Mesodermal cell (in vitro differentiated cells): ENCODE results near the gene OR1D5.

Experiments
- H3K27ac ChIP-seq: 2 replicates; pipeline ENCODE4 v1.7.0; 2013; ENCODE audit warnings: mild to moderate bottlenecking, low read depth, low read length, moderate library complexity; ENCODE audit not compliant: severe bottlenecking
- H3K36me3 ChIP-seq: 2 replicates; pipeline ENCODE4 v1.7.1; 2013; ENCODE audit warnings: mild to moderate bottlenecking, low read length, moderate library complexity; ENCODE audit not compliant: control insufficient read depth, insufficient read depth
- H3K4me1 ChIP-seq: one replicate; pipeline ENCODE4 v1.7.1; 2013; ENCODE audit warnings: mild to moderate bottlenecking, low read length; ENCODE audit not compliant: insufficient read depth, control insufficient read depth, poor library complexity, severe bottlenecking
- H3K4me3 ChIP-seq: 2 replicates; pipeline ENCODE4 v1.7.0; 2013; ENCODE audit warnings: low read length, control low read depth, mild to moderate bottlenecking; ENCODE audit not compliant: insufficient read depth, poor library complexity, severe bottlenecking; ENCODE audit errors: extremely low read depth
- H3K9me3 ChIP-seq: 2 replicates; pipeline ENCODE4 v1.7.1; 2013; ENCODE audit warnings: mild to moderate bottlenecking, low read length, moderate library complexity; ENCODE audit not compliant: control insufficient read depth
- WGBS, 2 experiments: methylation state at CpG; one replicate each; pipeline ENCODE4 v1.1.5; 2013; ENCODE audit warnings: missing lambda C conversion rate in 2 of 2; ENCODE audit not compliant: insufficient coverage in 2 of 2; 5-methylcytosine and 5-hydroxymethylcytosine counted together

Gene OR1D5

DNA sequence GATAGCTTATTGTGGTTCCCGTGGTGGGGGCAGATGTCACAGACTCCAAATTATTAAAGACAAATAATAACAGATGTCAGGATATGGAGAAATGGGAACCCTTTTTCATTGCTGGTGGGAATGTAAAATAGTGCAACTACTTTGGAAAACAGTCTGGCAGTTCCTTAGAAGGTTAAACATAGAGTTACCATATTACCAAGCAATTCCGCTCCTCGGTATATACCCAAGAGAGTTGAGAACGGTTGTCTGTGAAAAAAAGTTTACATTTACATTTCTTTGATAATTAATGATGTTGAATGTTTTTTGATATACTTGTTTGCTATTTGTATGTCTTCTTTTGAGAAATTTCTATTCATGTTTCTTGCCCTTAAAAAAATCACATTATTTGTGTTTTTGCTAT is 41.2 kb downstream of the OR1D5 start:
- Histone ChIP-seq H3K27ac (no peak overlapping the region), H3K4me1 (no peaks in the 10 kb centered on the region), H3K36me3 (peaks cover 15% of the 10 kb centered on the region), H3K4me3 (no peak overlapping the region), H3K9me3 (peaks cover 27% of the 10 kb centered on the region)
- no CpG with 5 or more reads among the region's 4 CpGs for WGBS, 2 experiments

DNA sequence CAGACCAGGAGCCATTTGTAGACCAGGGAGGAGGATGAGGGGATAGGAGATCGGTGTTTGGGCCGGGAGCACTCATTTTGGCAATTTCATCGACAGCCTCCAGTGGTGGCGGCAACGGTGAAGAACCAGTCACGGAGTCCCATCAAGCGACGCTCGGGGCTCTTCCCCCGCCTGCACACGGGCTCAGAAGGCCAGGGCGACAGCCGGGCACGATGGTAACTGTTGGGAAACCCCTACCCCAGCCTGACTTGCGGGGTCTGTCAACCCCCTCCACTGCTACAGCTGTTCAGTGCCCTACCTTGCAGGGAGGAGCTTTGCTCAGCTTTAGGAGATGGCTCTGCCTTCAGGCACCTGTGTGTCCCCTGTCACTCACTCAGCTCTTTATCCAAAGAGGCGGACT is 43.0 kb downstream of the OR1D5 start:
- no peak overlapping the region for H3K27ac ChIP-seq
- peaks cover 14% of the 10 kb centered on the region for H3K4me1 ChIP-seq
- 92 to 96% methylated on average over 14 to 16 of the region's 16 CpGs for WGBS, 2 experiments
- H3K36me3 ChIP-seq: peaks cover 15% of the 10 kb centered on the region
- peaks cover 27% of the 10 kb centered on the region for H3K9me3 ChIP-seq
- no peak overlapping the region for H3K4me3 ChIP-seq

DNA sequence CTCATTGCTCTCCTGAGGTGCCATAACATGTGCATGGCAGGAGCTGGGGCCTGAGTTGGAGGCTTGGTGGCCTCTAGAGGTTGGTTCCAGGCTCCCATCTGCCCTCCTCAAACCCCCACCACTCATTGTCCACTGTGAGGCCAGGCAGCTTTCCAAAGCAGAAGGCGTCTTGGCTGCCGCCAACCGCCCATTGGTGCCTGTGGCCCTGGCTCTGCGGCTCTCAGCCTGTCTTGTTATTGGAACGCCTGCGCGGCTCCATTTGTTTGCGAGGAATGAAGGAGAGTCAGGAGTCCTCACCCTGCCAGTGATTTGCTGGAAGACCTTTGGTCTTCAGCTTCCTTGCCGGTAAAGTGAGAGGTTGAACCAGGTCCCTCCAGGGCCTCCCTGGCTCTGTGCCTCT is 43.6 kb downstream of the OR1D5 start:
- WGBS, 2 experiments: 77 to 86% methylated on average over 8 to 9 of the region's 9 CpGs
- peaks cover 15% of the 10 kb centered on the region for H3K36me3 ChIP-seq

DNA sequence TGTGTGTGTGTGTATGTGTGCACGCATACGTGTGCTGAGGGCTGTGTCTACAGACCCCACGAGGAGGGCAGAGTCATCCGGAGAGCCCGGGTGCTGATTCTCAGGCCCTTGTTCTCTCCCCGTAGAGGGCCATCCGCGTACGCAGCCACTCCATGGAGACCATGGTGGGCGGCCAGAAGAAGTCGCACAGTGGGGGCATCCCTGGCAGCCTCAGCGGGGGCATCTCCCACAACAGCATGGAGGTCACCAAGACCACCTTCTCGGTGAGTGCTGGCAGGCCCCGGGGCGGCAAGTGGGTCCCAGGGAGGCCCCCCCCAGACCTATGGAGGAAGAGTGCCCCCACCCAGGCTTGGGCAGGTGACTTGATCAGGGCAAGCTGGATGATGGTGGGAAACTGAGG is 45.5 kb downstream of the OR1D5 start:
- WGBS, 2 experiments: 93 to 97% methylated on average over 13 of the region's 15 CpGs
- peaks cover 14% of the 10 kb centered on the region for H3K9me3 ChIP-seq
- peaks cover 15% of the 10 kb centered on the region for H3K36me3 ChIP-seq
- H3K27ac ChIP-seq: no peak overlapping the region
- no peak overlapping the region for H3K4me3 ChIP-seq
- peaks cover 17% of the 10 kb centered on the region for H3K4me1 ChIP-seq

More for the DNA sequence above, 43.6 kb downstream of the OR1D5 start:
- Histone ChIP-seq H3K4me3 (no peak overlapping the region), H3K27ac (no peak overlapping the region), H3K4me1 (peaks cover 17% of the 10 kb centered on the region), H3K9me3 (peaks cover 27% of the 10 kb centered on the region)

DNA sequence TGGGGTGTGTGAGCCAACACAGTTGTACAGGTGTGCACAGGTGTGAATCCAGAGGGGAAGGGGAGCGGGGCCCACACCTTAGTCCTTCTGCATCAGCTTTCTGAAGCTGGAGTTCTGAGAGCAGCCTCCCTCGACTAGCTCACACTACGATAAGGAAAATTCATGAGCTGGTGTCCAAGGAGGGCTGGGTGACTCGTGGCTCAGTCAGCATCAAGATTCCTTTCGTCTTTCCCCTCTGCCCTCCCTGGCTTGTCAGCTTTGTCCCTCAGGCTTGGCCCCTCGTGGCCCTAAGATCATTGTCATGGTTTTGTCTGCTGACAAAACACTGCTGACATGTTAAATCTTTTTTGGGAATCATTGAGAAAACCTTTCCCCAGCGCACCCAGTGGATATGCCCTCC is 47.5 kb downstream of the OR1D5 start:
- Histone ChIP-seq H3K9me3 (no peaks in the 10 kb centered on the region), H3K4me1 (peaks cover 17% of the 10 kb centered on the region), H3K27ac (no peak overlapping the region), H3K36me3 (peaks cover 7% of the 10 kb centered on the region), H3K4me3 (no peak overlapping the region)
- WGBS, 2 experiments: 76 to 86% methylated on average over 6 to 7 of the region's 7 CpGs

DNA sequence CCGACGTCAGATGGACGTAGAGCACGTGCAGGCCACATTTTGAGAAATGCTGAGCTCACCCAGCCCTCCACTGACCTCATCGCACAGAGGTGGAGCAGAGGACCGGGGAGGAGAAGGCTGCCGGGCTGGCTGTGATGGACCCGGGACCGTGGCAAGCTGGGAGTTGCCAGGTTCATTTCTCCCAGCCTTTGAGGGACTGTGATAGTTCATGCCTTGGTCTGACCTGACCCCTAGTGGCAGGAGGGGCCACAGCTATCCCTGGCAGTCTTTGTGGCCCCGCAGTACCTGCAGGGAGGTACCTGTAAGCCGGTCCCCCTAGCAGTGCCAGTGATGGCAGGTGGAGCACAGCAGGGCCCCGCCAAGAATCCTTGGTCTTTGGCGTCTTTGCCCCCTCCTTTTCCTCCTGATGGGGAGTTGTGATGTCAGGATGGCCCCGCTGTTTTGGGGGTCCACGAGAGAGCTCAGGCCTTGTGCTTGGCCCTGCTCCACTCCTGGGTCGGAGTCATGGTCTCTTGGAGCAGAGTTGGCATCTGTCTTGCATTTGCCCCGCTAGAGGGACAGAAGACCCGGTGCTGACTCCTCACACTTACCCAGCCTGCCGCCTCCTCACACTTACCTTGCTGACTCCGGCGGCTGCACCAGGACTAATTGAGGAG is 50.4 kb downstream of the OR1D5 start:
- Histone ChIP-seq H3K4me1 (peaks cover 17% of the 10 kb centered on the region), H3K27ac (no peak overlapping the region), H3K9me3 (no peaks in the 10 kb centered on the region), H3K4me3 (no peak overlapping the region), H3K36me3 (no peaks in the 10 kb centered on the region)
- 70 to 72% methylated on average over 15 to 19 of the region's 21 CpGs for WGBS, 2 experiments
